PFSK-1 (cell line): ENCODE data around the gene ITGA3.

Source experiments
- FOXP2 ChIP-seq: optimal IDR thresholded peaks from 2 replicates; pipeline ENCODE3; 2011; ENCODE audit warnings: borderline replicate concordance, control low read depth, inconsistent platforms; ENCODE audit not compliant: insufficient read depth; ENCODE audit errors: extremely low read length, extremely low read depth
- POLR2AphosphoS5 ChIP-seq: IDR thresholded peaks from 2 replicates; pipeline ENCODE4 v1.6.1; 2012; ENCODE audit warnings: low read depth, mild to moderate bottlenecking, control low read depth, low read length, moderate library complexity
- SIN3A ChIP-seq: IDR thresholded peaks from 2 replicates; pipeline ENCODE4 v1.6.1; 2012; ENCODE audit warnings: mild to moderate bottlenecking, low read length, moderate library complexity, borderline replicate concordance; ENCODE audit not compliant: insufficient read depth
- TAF1 ChIP-seq: IDR thresholded peaks from 2 replicates; pipeline ENCODE4 v1.6.1; 2012; ENCODE audit warnings: low read length, control low read depth, borderline replicate concordance; ENCODE audit not compliant: insufficient read depth
- TF ChIP-seq, protein P1 (sequence below), 2 experiments: IDR thresholded peaks; 2 replicates each; pipeline versions ENCODE4 v1.6.1 to v1.8.0; 2011 to 2012; ENCODE audit warnings: low read depth in 2 of 2, low read length in 2 of 2, control low read depth in 1 of 2, inconsistent platforms in 1 of 2, mild to moderate bottlenecking in 1 of 2, moderate library complexity in 1 of 2; ENCODE audit not compliant: insufficient read depth in 1 of 2

Gene ITGA3

DNA sequence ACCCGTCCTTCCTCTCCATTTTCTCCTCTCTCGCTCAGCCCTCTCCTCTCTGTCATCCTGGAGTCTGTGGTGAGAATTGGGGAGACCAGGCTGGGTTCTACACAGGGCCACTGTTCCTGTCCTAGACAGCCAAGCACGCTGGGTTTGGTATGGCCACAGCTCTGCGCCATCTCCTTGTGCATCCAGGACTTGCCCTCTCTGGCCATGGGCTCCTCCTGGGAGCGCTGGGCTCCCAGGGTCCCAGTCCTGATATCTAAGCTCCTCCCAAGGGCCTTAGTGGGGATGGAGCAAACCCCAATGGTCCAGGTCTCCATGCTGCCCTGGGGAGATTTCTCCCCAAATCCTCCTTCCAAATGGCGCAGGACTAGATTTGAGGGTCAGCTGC lies 27.2 kb upstream of the ITGA3 start:
- TF ChIP-seq, protein P1, sequence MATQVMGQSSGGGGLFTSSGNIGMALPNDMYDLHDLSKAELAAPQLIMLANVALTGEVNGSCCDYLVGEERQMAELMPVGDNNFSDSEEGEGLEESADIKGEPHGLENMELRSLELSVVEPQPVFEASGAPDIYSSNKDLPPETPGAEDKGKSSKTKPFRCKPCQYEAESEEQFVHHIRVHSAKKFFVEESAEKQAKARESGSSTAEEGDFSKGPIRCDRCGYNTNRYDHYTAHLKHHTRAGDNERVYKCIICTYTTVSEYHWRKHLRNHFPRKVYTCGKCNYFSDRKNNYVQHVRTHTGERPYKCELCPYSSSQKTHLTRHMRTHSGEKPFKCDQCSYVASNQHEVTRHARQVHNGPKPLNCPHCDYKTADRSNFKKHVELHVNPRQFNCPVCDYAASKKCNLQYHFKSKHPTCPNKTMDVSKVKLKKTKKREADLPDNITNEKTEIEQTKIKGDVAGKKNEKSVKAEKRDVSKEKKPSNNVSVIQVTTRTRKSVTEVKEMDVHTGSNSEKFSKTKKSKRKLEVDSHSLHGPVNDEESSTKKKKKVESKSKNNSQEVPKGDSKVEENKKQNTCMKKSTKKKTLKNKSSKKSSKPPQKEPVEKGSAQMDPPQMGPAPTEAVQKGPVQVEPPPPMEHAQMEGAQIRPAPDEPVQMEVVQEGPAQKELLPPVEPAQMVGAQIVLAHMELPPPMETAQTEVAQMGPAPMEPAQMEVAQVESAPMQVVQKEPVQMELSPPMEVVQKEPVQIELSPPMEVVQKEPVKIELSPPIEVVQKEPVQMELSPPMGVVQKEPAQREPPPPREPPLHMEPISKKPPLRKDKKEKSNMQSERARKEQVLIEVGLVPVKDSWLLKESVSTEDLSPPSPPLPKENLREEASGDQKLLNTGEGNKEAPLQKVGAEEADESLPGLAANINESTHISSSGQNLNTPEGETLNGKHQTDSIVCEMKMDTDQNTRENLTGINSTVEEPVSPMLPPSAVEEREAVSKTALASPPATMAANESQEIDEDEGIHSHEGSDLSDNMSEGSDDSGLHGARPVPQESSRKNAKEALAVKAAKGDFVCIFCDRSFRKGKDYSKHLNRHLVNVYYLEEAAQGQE (IDR thresholded peaks at IDR 0.05; ENCODE audit: insufficient read depth in 1 of 2, low read depth in 2 of 2, low read length in 2 of 2), result no peak
- TF ChIP-seq TAF1, result no peak
- TF ChIP-seq POLR2AphosphoS5, result no peak
- no peak for TF ChIP-seq FOXP2
- TF ChIP-seq SIN3A, result no peak

DNA sequence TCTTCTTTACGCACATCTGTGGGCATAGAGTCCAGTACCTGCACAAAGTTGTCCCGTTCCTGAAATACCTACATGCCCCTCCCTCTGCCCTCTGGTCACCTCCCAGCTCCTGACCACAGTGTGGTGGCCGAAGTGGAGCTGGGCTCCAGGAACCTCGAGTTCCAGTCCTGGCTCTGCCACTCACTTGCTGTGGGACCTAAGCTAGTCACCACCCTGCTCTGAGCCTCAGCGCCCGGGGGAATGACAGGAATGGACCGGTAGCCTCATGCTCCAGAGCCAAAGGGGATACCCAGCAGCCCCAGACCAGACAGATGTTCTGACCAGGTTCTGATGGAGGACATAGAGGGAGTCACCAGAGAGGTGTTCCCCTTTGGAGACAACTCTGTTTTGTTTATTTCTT lies 26.7 kb upstream of the ITGA3 start:
- no peak for TF ChIP-seq FOXP2
- no peak for TF ChIP-seq POLR2AphosphoS5
- no peak for TF ChIP-seq SIN3A
- TF ChIP-seq, protein P1 (IDR thresholded peaks at IDR 0.05; ENCODE audit: insufficient read depth in 1 of 2, low read depth in 2 of 2, low read length in 2 of 2), result no peak
- TF ChIP-seq TAF1, result no peak

DNA sequence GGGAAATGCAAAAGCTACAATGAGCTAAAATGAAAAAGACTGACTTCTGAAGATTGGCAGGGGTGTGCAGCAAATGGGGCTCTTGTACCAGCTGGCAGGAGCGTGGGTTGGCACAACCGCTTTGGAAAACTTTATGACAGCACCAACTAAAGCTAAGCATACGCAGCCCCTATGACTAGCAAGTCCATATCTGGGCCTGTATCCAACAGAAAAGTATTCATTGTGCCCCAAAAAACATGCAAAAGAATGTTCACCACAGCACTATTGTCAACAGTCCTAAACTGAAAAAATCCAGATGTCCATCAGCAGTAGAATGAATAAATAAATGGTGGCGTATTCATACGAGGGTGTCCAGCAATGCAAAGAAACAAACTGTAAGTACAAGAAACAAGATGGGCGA lies 22.6 kb upstream of the ITGA3 start:
- TF ChIP-seq POLR2AphosphoS5 (no peak), TAF1 (no peak), SIN3A (no peak), FOXP2 (no peak)
- TF ChIP-seq, protein P1 (IDR thresholded peaks at IDR 0.05; ENCODE audit: insufficient read depth in 1 of 2, low read depth in 2 of 2, low read length in 2 of 2), result no peak

DNA sequence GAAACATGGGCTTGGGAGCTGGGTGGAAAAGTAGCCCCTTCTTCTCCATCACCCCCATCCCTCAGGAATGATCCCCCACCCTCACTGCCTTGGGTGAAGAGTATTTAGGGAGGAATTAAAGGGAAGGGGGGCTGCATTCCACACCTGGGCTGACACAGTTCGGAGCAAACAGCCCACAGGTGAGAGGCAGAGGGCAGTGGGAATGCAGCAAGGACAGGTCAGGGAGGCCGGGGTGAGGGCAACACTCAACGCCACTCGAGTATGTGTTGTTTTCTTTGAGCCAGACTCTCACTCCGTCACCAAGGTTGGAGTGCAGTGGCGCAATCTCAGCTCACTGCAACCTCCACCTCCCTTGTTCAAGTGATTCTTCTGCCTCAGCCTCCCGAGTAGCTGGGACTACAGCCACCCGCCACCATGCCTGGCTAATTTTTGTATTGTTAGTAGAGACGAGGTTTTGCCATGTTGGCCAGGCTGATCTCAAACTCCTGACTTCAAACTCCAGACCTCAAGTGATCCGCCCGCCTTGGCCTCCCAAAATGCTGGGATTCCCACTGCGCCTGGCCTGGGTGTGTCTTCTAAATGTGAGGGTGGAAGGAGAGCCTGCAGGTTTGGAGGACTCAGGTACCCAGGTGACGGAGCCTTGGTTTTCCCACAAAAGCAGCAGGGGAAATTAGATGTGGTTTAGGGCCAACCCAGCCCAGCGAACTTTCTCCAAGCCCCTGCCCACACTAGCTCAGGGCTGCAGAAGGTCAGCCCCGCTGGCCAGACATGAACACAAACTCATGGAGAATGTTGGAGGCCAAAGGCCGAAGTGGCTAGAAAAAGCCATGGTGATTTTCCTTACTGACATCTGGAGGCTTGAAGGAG lies 21.2 kb upstream of the ITGA3 start:
- TF ChIP-seq, protein P1 (IDR thresholded peaks at IDR 0.05; ENCODE audit: insufficient read depth in 1 of 2, low read depth in 2 of 2, low read length in 2 of 2), result no peak
- TF ChIP-seq SIN3A (no peak), FOXP2 (no peak), TAF1 (no peak), POLR2AphosphoS5 (no peak)

DNA sequence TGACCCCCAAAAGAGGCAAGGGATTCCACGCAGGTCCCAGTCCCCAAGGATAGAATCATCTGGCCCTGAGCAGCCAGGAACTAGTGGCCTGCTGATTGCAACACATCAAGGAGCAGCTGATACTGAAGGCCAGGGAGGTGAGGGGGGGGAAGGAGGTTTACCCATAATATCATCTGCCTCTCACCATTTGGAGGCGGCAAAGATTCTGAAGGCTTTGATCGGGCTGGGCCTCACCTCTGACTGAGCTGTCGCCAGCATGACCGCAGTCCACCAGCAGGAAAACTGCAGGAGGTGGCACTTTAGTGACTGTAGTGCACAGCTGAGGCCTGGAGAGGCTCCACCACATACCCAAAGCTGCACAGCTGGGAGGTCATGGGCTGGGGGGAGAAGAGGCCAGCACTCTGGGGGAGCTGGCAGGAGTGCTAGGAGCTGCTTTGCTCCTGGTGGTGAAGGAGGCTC lies 20.5 kb upstream of the ITGA3 start:
- TF ChIP-seq TAF1, result no peak
- no peak for TF ChIP-seq POLR2AphosphoS5
- no peak for TF ChIP-seq FOXP2
- TF ChIP-seq SIN3A, result no peak
- TF ChIP-seq, protein P1 (IDR thresholded peaks at IDR 0.05; ENCODE audit: insufficient read depth in 1 of 2, low read depth in 2 of 2, low read length in 2 of 2), result no peak
